Esophagus (tissue), 2 donors: ENCODE data around the gene NECAB2. TPM values are rescaled to one million over a fixed set of nuclear protein-coding genes. Genes with fewer than 3 reads are reported as not detected.

Experiments used
- H3K27ac ChIP-seq, 2 donors: one replicate each; pipeline ENCODE4 v1.5.1; 2013; ENCODE audit warnings: low read depth in 2 of 2, mild to moderate bottlenecking in 2 of 2, inconsistent platforms in 1 of 2, low read length in 1 of 2, moderate library complexity in 1 of 2
- H3K27me3 ChIP-seq, 2 donors: one replicate each; pipeline ENCODE4 v1.6.1; 2013; ENCODE audit warnings: low read length in 2 of 2, control low read depth in 1 of 2, mild to moderate bottlenecking in 1 of 2; ENCODE audit not compliant: insufficient read depth in 2 of 2, control insufficient read depth in 1 of 2
- H3K36me3 ChIP-seq, 2 donors: one replicate each; pipeline ENCODE4 v1.6.1; 2013; ENCODE audit warnings: low read length in 1 of 2; ENCODE audit not compliant: control insufficient read depth in 2 of 2, insufficient read depth in 2 of 2
- H3K4me1 ChIP-seq, 2 donors: one replicate each; pipeline ENCODE4 v1.6.1; 2013; ENCODE audit warnings: low read length in 1 of 2; ENCODE audit not compliant: control insufficient read depth in 2 of 2, insufficient read depth in 2 of 2
- H3K4me3 ChIP-seq, 2 donors: one replicate each; pipeline ENCODE4 v1.5.1; 2013; ENCODE audit warnings: low read length in 2 of 2, mild to moderate bottlenecking in 2 of 2, low read depth in 1 of 2, moderate library complexity in 1 of 2
- H3K9me3 ChIP-seq, 2 donors: one replicate each; pipeline ENCODE4 v1.6.1; 2013; ENCODE audit warnings: mild to moderate bottlenecking in 2 of 2, low read depth in 1 of 2, low read length in 1 of 2, moderate library complexity in 1 of 2; ENCODE audit not compliant: control insufficient read depth in 2 of 2, insufficient read depth in 1 of 2
- WGBS, 2 donors: extraction: QIAGEN DNeasy Blood & Tissue Kit; methylation state at CpG; one replicate each; pipeline ENCODE4 v1.1.7; 2013; 5-methylcytosine and 5-hydroxymethylcytosine counted together
- polyA plus RNA-seq, 2 donors: library from polyadenylated mRNA; stranded (reverse); fragments of 200-250 nt; gene quantifications; one replicate each; pipeline ENCODE4 v1.2.3, GENCODE V29; 2013
- donor health status: healthy with polysubstance abuse.
- donor health status: Bipolar disorder and iron deficiency.

Gene NECAB2
- polyA plus RNA-seq, 2 donors, result not detected

GRCh38 chr16:83929811-83930555 lies 38.1 kb upstream of the NECAB2 start:
- Histone ChIP-seq H3K4me3 (no peak overlapping the region), H3K36me3 (peaks cover 0 to 1% of the 10 kb centered on the region in 2 donors), H3K9me3 (no peaks in the 10 kb centered on the region), H3K4me1 (no peaks in the 10 kb centered on the region), H3K27me3 (no peaks in the 10 kb centered on the region), H3K27ac (no peak overlapping the region)
- WGBS, 2 donors, result 83 to 84% methylated on average over 17 of the region's 17 CpGs

- Histone ChIP-seq H3K27ac (no peak overlapping the region), H3K27me3 (no peaks in the 10 kb centered on the region), H3K9me3 (no peaks in the 10 kb centered on the region), H3K36me3 (no peaks in the 10 kb centered on the region), H3K4me1 (peaks cover 2 to 3% of the 10 kb centered on the region in 2 donors), H3K4me3 (no peak overlapping the region)
- WGBS, 2 donors, result 81 to 84% methylated on average over 22 of the region's 22 CpGs
These were observed 37.1 kb upstream of the NECAB2 start for GRCh38 chr16:83930730-83931500.

- Histone ChIP-seq H3K4me1 (peaks cover 2 to 3% of the 10 kb centered on the region in 2 donors), H3K27me3 (no peaks in the 10 kb centered on the region), H3K27ac (no peak overlapping the region), H3K36me3 (no peaks in the 10 kb centered on the region), H3K4me3 (no peak overlapping the region), H3K9me3 (no peaks in the 10 kb centered on the region)
- 79 to 85% methylated on average over 14 to 17 of the region's 17 CpGs for WGBS, 2 donors
These were observed 36.5 kb upstream of the NECAB2 start for GRCh38 chr16:83931556-83931955.

GRCh38 chr16:83932304-83932703 lies 35.7 kb upstream of the NECAB2 start:
- 92% methylated on average over 11 of the region's 11 CpGs for WGBS, 2 donors
- Histone ChIP-seq H3K36me3 (no peaks in the 10 kb centered on the region), H3K9me3 (no peaks in the 10 kb centered on the region), H3K4me3 (no peak overlapping the region), H3K4me1 (peaks cover 2 to 3% of the 10 kb centered on the region in 2 donors), H3K27me3 (no peaks in the 10 kb centered on the region), H3K27ac (no peak overlapping the region)

- no peaks in the 10 kb centered on the region for H3K36me3 ChIP-seq
- no peaks in the 10 kb centered on the region for H3K27me3 ChIP-seq
- H3K9me3 ChIP-seq, result no peaks in the 10 kb centered on the region
- H3K27ac ChIP-seq, result no peak overlapping the region
- no peak overlapping the region for H3K4me3 ChIP-seq
- WGBS, 2 donors, result 85 to 89% methylated on average over 25 of the region's 25 CpGs
- H3K4me1 ChIP-seq, result peaks cover 2 to 3% of the 10 kb centered on the region in 2 donors
These were observed 34.9 kb upstream of the NECAB2 start for GRCh38 chr16:83932955-83933673.

- Histone ChIP-seq H3K36me3 (no peaks in the 10 kb centered on the region), H3K4me1 (peaks cover 2 to 3% of the 10 kb centered on the region in 2 donors), H3K4me3 (no peak overlapping the region), H3K27me3 (no peaks in the 10 kb centered on the region), H3K27ac (no peak overlapping the region), H3K9me3 (no peaks in the 10 kb centered on the region)
- 60 to 74% methylated on average over 28 of the region's 28 CpGs for WGBS, 2 donors
These were observed 34.0 kb upstream of the NECAB2 start for GRCh38 chr16:83933885-83934683.

- Histone ChIP-seq H3K27me3 (no peaks in the 10 kb centered on the region), H3K9me3 (no peaks in the 10 kb centered on the region), H3K36me3 (no peaks in the 10 kb centered on the region), H3K4me1 (peaks cover 2 to 3% of the 10 kb centered on the region in 2 donors), H3K4me3 (no peak overlapping the region), H3K27ac (no peak overlapping the region)
- WGBS, 2 donors, result 58 to 71% methylated on average over 12 of the region's 12 CpGs
These were observed 33.4 kb upstream of the NECAB2 start for GRCh38 chr16:83934684-83934977.

- Histone ChIP-seq H3K9me3 (no peaks in the 10 kb centered on the region), H3K36me3 (no peaks in the 10 kb centered on the region), H3K27ac (no peak overlapping the region), H3K27me3 (no peaks in the 10 kb centered on the region), H3K4me3 (no peak overlapping the region), H3K4me1 (peaks cover 2 to 3% of the 10 kb centered on the region in 2 donors)
- 73 to 80% methylated on average over 22 to 30 of the region's 30 CpGs for WGBS, 2 donors
These were observed 32.8 kb upstream of the NECAB2 start for GRCh38 chr16:83935005-83935857.
